Nephron (organoid): Measurements from ENCODE around the gene NTRK3.
"Not testable (repeated sequence)": the region's sequence is repeated elsewhere in the genome, so short reads cannot be mapped to it uniquely, and the experiment has no call there.

Experiments used
- H3K27ac Mint-ChIP-seq, 3 experiments: 2 replicates each; pipeline ENCODE4 v1.8.0; 2020; ENCODE audit warnings: mixed read lengths in 3 of 3, mild to moderate bottlenecking in 2 of 3, moderate library complexity in 1 of 3
- H3K27me3 Mint-ChIP-seq: 2 replicates; pipeline ENCODE4 v1.8.0; 2021; ENCODE audit warnings: low read depth, mild to moderate bottlenecking, moderate library complexity, mixed read lengths
- H3K36me3 Mint-ChIP-seq: 2 replicates; pipeline ENCODE4 v1.8.0; 2020; ENCODE audit warnings: low read depth, mixed read lengths
- H3K4me1 Mint-ChIP-seq: 2 replicates; pipeline ENCODE4 v1.8.0; 2020; ENCODE audit warnings: mixed read lengths
- H3K4me3 Mint-ChIP-seq, 3 experiments: 2 replicates each; pipeline ENCODE4 v1.8.0; 2020; ENCODE audit warnings: mild to moderate bottlenecking in 3 of 3, mixed read lengths in 3 of 3, moderate library complexity in 2 of 3
- H3K9me3 Mint-ChIP-seq: 2 replicates; pipeline ENCODE4 v1.8.0; 2020; ENCODE audit warnings: mixed read lengths
- TF ChIP-seq, protein P1 (sequence below), 3 experiments: fragments of 200-600 bp; sonication (generic); IDR thresholded peaks; one replicate each; pipeline ENCODE4 v1.5.0; 2021; ENCODE audit warnings: antibody characterized with exemption in 3 of 3; ENCODE audit not compliant: unreplicated experiment in 3 of 3

The NTRK3 gene

DNA sequence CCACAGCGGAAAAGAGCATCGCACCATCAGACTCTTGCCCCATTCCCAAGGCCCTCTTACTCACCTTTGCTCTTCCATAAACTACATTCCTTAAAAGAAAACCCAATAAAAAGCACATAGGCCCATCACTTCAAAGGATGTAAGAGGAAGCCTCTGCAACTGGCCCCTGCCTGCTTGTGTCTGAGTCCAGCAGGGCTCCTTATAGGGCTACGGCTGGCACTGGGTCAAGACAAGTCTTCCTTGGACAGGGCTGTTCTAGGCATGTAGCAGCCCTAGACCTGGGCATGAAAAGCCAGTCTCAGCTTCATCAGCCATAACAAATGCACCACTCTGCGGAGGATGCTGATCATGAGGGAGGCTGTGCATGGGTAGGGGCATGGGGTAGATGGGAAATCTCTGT is 218.3 kb downstream of the NTRK3 start:
- no peaks in the 10 kb centered on the region for H3K4me1 Mint-ChIP-seq
- no peaks in the 10 kb centered on the region for H3K36me3 Mint-ChIP-seq
- no peak overlapping the region for H3K4me3 Mint-ChIP-seq
- no peak overlapping the region for H3K27ac Mint-ChIP-seq
- peaks cover 58% of the 10 kb centered on the region for H3K27me3 Mint-ChIP-seq
- TF ChIP-seq, protein P1, sequence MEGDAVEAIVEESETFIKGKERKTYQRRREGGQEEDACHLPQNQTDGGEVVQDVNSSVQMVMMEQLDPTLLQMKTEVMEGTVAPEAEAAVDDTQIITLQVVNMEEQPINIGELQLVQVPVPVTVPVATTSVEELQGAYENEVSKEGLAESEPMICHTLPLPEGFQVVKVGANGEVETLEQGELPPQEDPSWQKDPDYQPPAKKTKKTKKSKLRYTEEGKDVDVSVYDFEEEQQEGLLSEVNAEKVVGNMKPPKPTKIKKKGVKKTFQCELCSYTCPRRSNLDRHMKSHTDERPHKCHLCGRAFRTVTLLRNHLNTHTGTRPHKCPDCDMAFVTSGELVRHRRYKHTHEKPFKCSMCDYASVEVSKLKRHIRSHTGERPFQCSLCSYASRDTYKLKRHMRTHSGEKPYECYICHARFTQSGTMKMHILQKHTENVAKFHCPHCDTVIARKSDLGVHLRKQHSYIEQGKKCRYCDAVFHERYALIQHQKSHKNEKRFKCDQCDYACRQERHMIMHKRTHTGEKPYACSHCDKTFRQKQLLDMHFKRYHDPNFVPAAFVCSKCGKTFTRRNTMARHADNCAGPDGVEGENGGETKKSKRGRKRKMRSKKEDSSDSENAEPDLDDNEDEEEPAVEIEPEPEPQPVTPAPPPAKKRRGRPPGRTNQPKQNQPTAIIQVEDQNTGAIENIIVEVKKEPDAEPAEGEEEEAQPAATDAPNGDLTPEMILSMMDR (IDR thresholded peaks at IDR 0.05; ENCODE audit: unreplicated experiment in 3 of 3), result no peak
- H3K9me3 Mint-ChIP-seq, result no peaks in the 10 kb centered on the region

DNA sequence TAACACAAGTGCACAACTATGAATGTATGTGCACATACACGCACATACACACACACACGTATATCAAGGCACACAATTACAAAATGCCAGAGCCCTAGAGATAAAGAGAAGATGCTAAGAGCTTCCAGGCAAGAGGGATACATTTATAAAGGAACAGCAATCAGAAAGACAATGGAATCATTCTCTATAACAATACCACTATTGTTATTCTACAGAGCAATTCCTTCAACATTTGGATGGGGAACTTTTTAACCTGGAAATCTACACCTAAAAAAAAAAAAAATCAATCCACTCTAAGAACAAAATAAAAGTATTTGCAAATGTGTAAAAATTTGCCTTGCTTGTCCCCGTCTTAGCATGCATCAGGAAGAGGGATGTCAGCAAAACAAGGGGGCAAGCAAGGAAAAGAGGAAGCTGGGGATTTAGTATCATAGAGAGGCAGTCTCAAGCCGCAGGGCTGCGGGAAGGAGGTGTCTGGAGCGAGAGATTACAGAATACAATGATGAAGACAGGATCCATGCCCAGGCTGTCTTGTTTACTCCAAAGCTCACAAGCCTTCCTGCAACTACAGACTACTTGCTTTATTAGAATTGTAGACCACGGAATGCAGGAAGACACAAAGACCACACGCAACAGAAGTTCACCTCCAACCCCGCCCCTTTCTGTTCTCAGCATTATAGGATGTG is 220.2 kb downstream of the NTRK3 start:
- no peaks in the 10 kb centered on the region for H3K4me1 Mint-ChIP-seq
- TF ChIP-seq, protein P1 (IDR thresholded peaks at IDR 0.05; ENCODE audit: unreplicated experiment in 3 of 3), result no peak
- peaks cover 59% of the 10 kb centered on the region for H3K27me3 Mint-ChIP-seq
- no peak overlapping the region for H3K27ac Mint-ChIP-seq
- no peaks in the 10 kb centered on the region for H3K9me3 Mint-ChIP-seq
- H3K36me3 Mint-ChIP-seq, result no peaks in the 10 kb centered on the region
- no peak overlapping the region for H3K4me3 Mint-ChIP-seq

DNA sequence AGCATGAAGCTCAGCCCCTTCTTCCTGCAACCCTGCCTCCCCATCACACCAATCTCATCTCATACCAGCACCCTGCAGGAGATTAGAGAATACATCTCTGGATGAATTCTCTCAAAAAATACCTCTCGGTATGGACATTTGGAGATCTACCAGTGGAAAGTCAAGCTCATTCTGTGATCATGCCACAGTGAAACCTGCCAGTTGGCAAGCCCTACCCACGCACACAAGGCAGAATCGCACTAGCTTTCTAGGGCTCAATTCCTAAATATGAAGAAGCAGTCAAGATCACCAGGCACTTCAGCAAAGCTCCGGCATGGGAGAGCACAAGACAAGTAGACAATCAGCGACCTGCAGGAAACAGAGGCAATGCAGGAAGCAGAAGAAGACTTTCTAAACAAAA is 221.2 kb downstream of the NTRK3 start:
- peaks cover 59% of the 10 kb centered on the region for H3K27me3 Mint-ChIP-seq
- no peaks in the 10 kb centered on the region for H3K9me3 Mint-ChIP-seq
- TF ChIP-seq, protein P1 (IDR thresholded peaks at IDR 0.05; ENCODE audit: unreplicated experiment in 3 of 3), result no peak
- H3K27ac Mint-ChIP-seq, result no peak overlapping the region
- no peak overlapping the region for H3K4me3 Mint-ChIP-seq
- H3K4me1 Mint-ChIP-seq, result no peaks in the 10 kb centered on the region
- H3K36me3 Mint-ChIP-seq, result no peaks in the 10 kb centered on the region

DNA sequence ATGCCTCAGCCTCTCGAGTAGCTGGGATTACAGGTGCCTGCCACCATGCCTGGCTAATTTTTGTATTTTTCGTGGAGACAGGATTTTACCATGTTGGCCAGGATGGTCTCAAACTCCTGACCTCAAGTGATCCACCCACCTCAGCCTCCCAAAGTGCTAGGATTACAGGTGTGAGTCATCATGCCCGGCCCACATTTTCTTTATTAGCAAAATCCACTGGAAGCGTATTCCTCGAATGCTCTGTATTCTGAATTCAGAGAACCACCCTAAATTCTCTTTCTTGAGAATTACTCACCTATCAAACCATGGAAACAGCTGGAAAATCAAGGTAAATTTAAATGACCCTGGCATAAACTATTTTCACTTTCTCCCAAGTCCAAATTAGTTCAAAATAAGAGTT is 223.1 kb downstream of the NTRK3 start:
- not testable (repeated sequence) for H3K4me3 Mint-ChIP-seq, H3K4me1 Mint-ChIP-seq, H3K36me3 Mint-ChIP-seq, H3K9me3 Mint-ChIP-seq, H3K27ac Mint-ChIP-seq
- H3K27me3 Mint-ChIP-seq, result peaks cover 51% of the 10 kb centered on the region

DNA sequence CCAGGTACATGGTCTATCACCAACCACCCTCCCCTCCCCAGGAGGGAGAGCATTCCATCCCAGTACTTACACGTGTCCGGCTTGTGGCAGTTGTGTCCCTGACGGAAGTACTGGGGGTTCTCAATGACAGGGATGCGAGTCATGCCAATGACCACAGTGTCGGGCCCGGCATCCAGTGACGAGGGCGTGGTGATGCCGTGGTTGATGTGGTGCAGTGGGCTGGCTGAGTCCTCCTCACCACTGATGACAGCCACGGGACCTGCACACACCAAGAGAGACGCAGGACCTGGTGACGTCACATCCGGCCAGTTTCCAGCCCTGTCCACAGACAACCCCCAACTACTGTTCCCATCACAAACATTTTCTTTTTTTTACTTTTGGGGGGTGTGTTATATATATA is 223.8 kb downstream of the NTRK3 start:
- no peak overlapping the region for H3K27ac Mint-ChIP-seq
- H3K27me3 Mint-ChIP-seq, result peaks cover 45% of the 10 kb centered on the region
- no peak overlapping the region for H3K4me3 Mint-ChIP-seq
- peaks cover under 1% of the 10 kb centered on the region for H3K9me3 Mint-ChIP-seq
- TF ChIP-seq, protein P1 (IDR thresholded peaks at IDR 0.05; ENCODE audit: unreplicated experiment in 3 of 3), result no peak
- no peaks in the 10 kb centered on the region for H3K4me1 Mint-ChIP-seq
- no peaks in the 10 kb centered on the region for H3K36me3 Mint-ChIP-seq

DNA sequence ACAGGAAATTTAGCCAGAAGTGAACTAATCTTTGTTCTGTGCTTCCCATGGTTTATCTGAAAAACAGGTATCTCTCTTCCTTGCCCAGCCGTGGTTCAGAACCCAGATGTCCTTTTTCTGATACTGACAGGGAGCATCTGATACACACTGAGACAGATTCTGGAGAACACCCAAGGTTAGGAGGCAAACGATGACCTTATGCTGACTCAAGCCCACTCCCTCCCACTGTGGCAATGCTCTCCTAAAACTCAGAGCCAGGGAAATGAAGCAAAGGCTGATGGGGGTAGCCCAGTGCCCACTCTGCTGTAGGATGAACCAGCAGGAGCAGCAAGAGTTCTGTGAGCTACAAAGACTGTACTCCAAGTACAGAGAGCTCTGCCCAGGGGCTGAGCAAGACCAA is 225.1 kb downstream of the NTRK3 start:
- Mint-ChIP-seq H3K4me1 (no peaks in the 10 kb centered on the region), H3K9me3 (peaks cover 3% of the 10 kb centered on the region), H3K27me3 (peaks cover 31% of the 10 kb centered on the region)

More for the DNA sequence above, 225.1 kb downstream of the NTRK3 start:
- H3K27ac Mint-ChIP-seq, result no peak overlapping the region
- H3K36me3 Mint-ChIP-seq, result no peaks in the 10 kb centered on the region
- H3K4me3 Mint-ChIP-seq, result no peak overlapping the region
- TF ChIP-seq, protein P1 (IDR thresholded peaks at IDR 0.05; ENCODE audit: unreplicated experiment in 3 of 3), result no peak
